ENCODE results near the gene NXPE1.

NXPE1 gene

DNA sequence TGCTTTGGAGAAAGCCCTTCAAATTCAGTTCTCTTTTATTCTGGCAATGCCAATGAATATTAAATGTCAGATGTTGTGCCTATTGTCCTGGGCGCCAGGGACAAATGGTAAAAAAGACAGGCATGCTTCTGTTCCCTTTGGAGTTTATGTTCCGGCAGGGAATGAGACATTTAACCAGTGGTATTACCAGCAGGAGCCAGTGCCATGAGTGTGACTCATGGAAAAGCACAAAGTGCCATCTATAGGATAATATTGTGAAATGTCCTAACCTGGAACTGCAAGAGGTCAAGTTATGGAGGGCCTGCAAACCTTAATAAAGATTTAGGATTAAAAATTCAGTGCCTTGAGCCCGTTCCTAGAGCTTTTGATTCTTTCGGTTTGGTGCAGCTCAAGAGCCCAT lies 80.9 kb downstream of the NXPE1 start:
- Histone ChIP-seq H3K4me3 (ENCODE audit: low read length) (no peak overlapping the region), H3K4me1 (ENCODE audit: control insufficient read depth, insufficient read depth, low read length) (peaks cover 10% of the 10 kb centered on the region), H3K9ac (ENCODE audit: low read length) (no peak overlapping the region), H3K27ac (ENCODE audit: low read depth, low read length) (no peak overlapping the region), H3K27me3 (ENCODE audit: control insufficient read depth, insufficient read depth, low read length) (no peaks in the 10 kb centered on the region), H3K36me3 (ENCODE audit: control insufficient read depth, insufficient read depth, low read length) (no peaks in the 10 kb centered on the region)

DNA sequence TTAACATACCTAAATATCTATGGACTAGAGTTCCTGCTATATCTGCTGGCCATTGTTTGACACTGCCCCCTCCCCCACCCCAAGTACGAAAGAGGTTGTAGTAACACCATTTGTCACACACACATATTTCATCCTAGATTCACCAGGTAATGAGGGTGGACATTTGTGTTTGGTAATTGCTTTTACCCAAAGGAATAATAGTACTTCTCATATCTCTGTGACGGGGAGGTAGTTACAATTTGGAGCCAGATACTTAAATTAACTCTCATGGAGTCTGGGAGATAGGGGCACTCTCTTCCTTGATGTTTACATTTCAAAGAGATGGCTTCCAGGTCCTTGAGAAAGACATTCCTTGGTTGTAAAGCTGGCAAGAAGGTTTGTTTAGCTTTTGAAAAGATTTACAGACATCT lies 81.7 kb downstream of the NXPE1 start:
- Histone ChIP-seq H3K27ac (ENCODE audit: low read depth, low read length) (no peak overlapping the region), H3K4me3 (ENCODE audit: low read length) (no peak overlapping the region), H3K4me1 (ENCODE audit: control insufficient read depth, insufficient read depth, low read length) (peaks cover 10% of the 10 kb centered on the region), H3K9ac (ENCODE audit: low read length) (no peak overlapping the region), H3K36me3 (ENCODE audit: control insufficient read depth, insufficient read depth, low read length) (no peaks in the 10 kb centered on the region), H3K27me3 (ENCODE audit: control insufficient read depth, insufficient read depth, low read length) (no peaks in the 10 kb centered on the region)

DNA sequence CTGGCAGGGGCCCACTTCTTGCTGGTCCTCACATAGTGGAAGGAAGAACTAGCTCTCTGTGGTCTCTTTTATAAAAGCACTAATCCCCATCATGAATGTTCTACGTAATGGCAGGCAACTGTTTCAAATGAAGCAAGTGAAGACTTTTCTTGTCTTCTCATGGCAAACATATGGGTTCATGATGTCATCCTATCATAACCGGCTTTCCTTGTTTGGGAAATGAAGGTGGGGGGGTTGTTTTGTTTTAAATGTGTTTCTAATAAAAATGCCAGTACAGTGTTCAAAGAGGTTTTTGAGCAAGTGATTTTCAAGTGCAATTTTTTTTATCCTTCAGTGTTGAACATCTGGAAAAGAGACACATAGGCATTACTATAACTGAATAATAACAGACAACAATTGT lies 87.0 kb downstream of the NXPE1 start:
- Histone ChIP-seq H3K9ac (ENCODE audit: low read length) (no peak overlapping the region), H3K36me3 (ENCODE audit: control insufficient read depth, insufficient read depth, low read length) (no peaks in the 10 kb centered on the region), H3K27ac (ENCODE audit: low read depth, low read length) (no peak overlapping the region), H3K4me3 (ENCODE audit: low read length) (no peak overlapping the region), H3K27me3 (ENCODE audit: control insufficient read depth, insufficient read depth, low read length) (no peaks in the 10 kb centered on the region), H3K4me1 (ENCODE audit: control insufficient read depth, insufficient read depth, low read length) (no peaks in the 10 kb centered on the region)

Data from rectal smooth muscle tissue (tissue), 1 donor.